Neural progenitor cell (in vitro differentiated cells): ENCODE data around the gene SPATA31D4.

Experiments
- CTCF ChIP-seq: fragments of 200-600 bp; sonication (generic); IDR thresholded peaks from 2 replicates; pipeline ENCODE4 v1.5.1; 2017; ENCODE audit warnings: antibody characterized with exemption, mild to moderate bottlenecking
- EZH2 ChIP-seq: fragments of 200-600 bp; sonication (generic); IDR thresholded peaks from 2 replicates; pipeline ENCODE4 v1.6.1; 2017; ENCODE audit warnings: antibody characterized with exemption, mild to moderate bottlenecking, moderate library complexity
- EZH2phosphoT487 ChIP-seq: fragments of 200-600 bp; sonication (generic); IDR thresholded peaks from 2 replicates; pipeline ENCODE4 v1.6.1; 2017; ENCODE audit warnings: antibody characterized with exemption

GRCh38 chr9:81979196-81979595 lies 51.0 kb downstream of the SPATA31D4 start:
- TF ChIP-seq CTCF = no peak
- no peak for TF ChIP-seq EZH2phosphoT487
- TF ChIP-seq EZH2 = no peak
